Sciatic nerve (tissue), 2 donors: ENCODE data around the gene PPP1R12B. TPM values are rescaled to one million over a fixed set of nuclear protein-coding genes. Genes with fewer than 3 reads are reported as not detected.
"Not testable (repeated sequence)": the region's sequence is repeated elsewhere in the genome, so short reads cannot be mapped to it uniquely, and the experiment has no call there.

Experiments used
- ATAC-seq: fragments of 200-7000 bp; cut with Tn5 transposase; one replicate; pipeline ENCODE4 v1.9.1; 2020; ENCODE audit warnings: mild to moderate bottlenecking, moderate library complexity
- DNase-seq: peaks from one replicate; pipeline ENCODE4 v3.0.0-alpha.2; 2020; ENCODE audit warnings: low spot score
- intact Hi-C: fragments of 100-400 bp; cut with DNase I; formaldehyde crosslinking; loops from one replicate; pipeline ENCODE4 v1.14.2; 2022
- total RNA-seq: library from RNA; stranded (reverse); fragmentation: NEBNext Ultra II Directional; extraction: Animal tissue kit (Norgen Biotek cat#: 25700); gene quantifications from one replicate; pipeline ENCODE4 v1.2.1, GENCODE V29; 2021
- donor health status: DM: no; HTN: no; CAD: no.
- donor health status: DM: no; HTN: no; CAD: no.

The PPP1R12B gene
- total RNA-seq, 1 donor from 2014 or later: 271 TPM

GRCh38 chr1:202464153-202464742 lies 115.7 kb downstream of the PPP1R12B start:
- ATAC-seq: peak; percentile 70
- intact Hi-C loops, DNase-seq: not testable (repeated sequence)

GRCh38 chr1:202465644-202466270 lies 117.3 kb downstream of the PPP1R12B start:
- ATAC-seq, DNase-seq, intact Hi-C loops: not testable (repeated sequence)

- intact Hi-C loops, ATAC-seq, DNase-seq: not testable (repeated sequence)
Measured at GRCh38 chr1:202466339-202466738, 117.8 kb downstream of the PPP1R12B start.

- DNase-seq, intact Hi-C loops, ATAC-seq: not testable (repeated sequence)
Measured at GRCh38 chr1:202467381-202467780, 118.9 kb downstream of the PPP1R12B start.

- DNase-seq, intact Hi-C loops, ATAC-seq: not testable (repeated sequence)
Measured at GRCh38 chr1:202468695-202469094, 120.2 kb downstream of the PPP1R12B start.

GRCh38 chr1:202469123-202469522 lies 120.6 kb downstream of the PPP1R12B start:
- intact Hi-C loops, ATAC-seq, DNase-seq: not testable (repeated sequence)

GRCh38 chr1:202471246-202471645 lies 122.7 kb downstream of the PPP1R12B start:
- ATAC-seq: no peak
- DNase-seq: no peak
- intact Hi-C loops: no loop called here

GRCh38 chr1:202472347-202473124 lies 124.0 kb downstream of the PPP1R12B start:
- DNase-seq, intact Hi-C loops: not testable (repeated sequence)
- peak; percentile 24 for ATAC-seq

- ATAC-seq, intact Hi-C loops, DNase-seq: not testable (repeated sequence)
Measured at GRCh38 chr1:202473266-202474045, 125.0 kb downstream of the PPP1R12B start.

GRCh38 chr1:202479661-202480060 lies 131.2 kb downstream of the PPP1R12B start:
- intact Hi-C loops, ATAC-seq: not testable (repeated sequence)

GRCh38 chr1:202480640-202481039 lies 132.1 kb downstream of the PPP1R12B start:
- ATAC-seq, DNase-seq, intact Hi-C loops: not testable (repeated sequence)

More at GRCh38 chr1:202479661-202480060, 131.2 kb downstream of the PPP1R12B start:
- DNase-seq: not testable (repeated sequence)

GRCh38 chr1:202483362-202483761 lies 134.9 kb downstream of the PPP1R12B start:
- intact Hi-C loops, ATAC-seq, DNase-seq: not testable (repeated sequence)

GRCh38 chr1:202484032-202484431 lies 135.5 kb downstream of the PPP1R12B start:
- ATAC-seq, intact Hi-C loops: not testable (repeated sequence)

GRCh38 chr1:202484820-202485219 lies 136.3 kb downstream of the PPP1R12B start:
- intact Hi-C loops, DNase-seq, ATAC-seq: not testable (repeated sequence)

More at GRCh38 chr1:202484032-202484431, 135.5 kb downstream of the PPP1R12B start:
- DNase-seq: not testable (repeated sequence)

- ATAC-seq, intact Hi-C loops, DNase-seq: not testable (repeated sequence)
Measured at GRCh38 chr1:202488178-202488649, 139.7 kb downstream of the PPP1R12B start.

GRCh38 chr1:202489101-202489500 lies 140.6 kb downstream of the PPP1R12B start:
- intact Hi-C loops, DNase-seq, ATAC-seq: not testable (repeated sequence)

- ATAC-seq, DNase-seq: not testable (repeated sequence)
- intact Hi-C loops: loop anchor here (10.0 kb wide), 1 partner anchor 112 kb away; no protein-coding TSS in a partner anchor
Measured at GRCh38 chr1:202493112-202493511, 144.6 kb downstream of the PPP1R12B start.

GRCh38 chr1:202498542-202498941 lies 150.0 kb downstream of the PPP1R12B start:
- intact Hi-C loops: loop anchor here (10.0 kb wide), 1 partner anchor 106 kb away; no protein-coding TSS in a partner anchor
- ATAC-seq (no peak), DNase-seq (no peak)
